Measurements from ENCODE around the gene ELP1. TPM values are rescaled to one million over a fixed set of nuclear protein-coding genes. Genes with fewer than 3 reads are reported as not detected.
"Not testable (repeated sequence)": the region's sequence is repeated elsewhere in the genome, so short reads cannot be mapped to it uniquely, and the experiment has no call there.

Gene ELP1
- total RNA-seq, 4 donors from 2014 or later: 31.3 to 37.8 (median 34.4) TPM

- H3K9me3 ChIP-seq: no peaks in the 10 kb centered on the region
- H3K27me3 ChIP-seq: no peaks in the 10 kb centered on the region
- WGBS, 2 donors: 67 to 77% methylated on average over 2 of the region's 2 CpGs
- H3K4me1 ChIP-seq: peaks cover 3 to 12% of the 10 kb centered on the region in 2 donors
- no peak for TF ChIP-seq POLR2A (IDR thresholded peaks at IDR 0.05)
- DNase-seq: no peak
- no peak overlapping the region for H3K4me3 ChIP-seq (replicated peaks in 1 of 3)
- intact Hi-C loops (cut with DNase I): no loop called here
- peaks cover 0 to 9% of the 10 kb centered on the region in 2 donors for H3K36me3 ChIP-seq
- no peak overlapping the region for H3K27ac ChIP-seq
Observed at GRCh38 chr9:108972626-108973209, 38.8 kb upstream of the ELP1 start.

DNA sequence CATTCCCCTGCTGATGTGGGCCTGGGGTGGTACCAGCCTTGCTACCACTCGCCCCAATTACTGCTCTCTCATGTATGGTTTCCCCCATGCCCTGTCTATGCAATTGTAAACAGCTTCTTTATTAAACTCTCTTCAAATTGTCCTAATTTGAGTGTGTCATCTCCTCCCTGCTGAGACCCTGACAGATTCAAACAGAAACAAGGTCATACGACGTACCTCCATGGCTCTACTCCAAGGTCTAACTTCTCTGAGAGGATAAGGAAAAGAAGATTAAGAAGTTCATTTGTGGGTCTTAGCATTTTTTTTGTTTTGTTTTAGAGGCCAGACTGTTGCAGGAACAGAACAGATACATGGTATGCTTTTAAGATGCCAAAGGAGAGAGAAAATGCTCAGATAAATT lies 38.3 kb upstream of the ELP1 start:
- WGBS, 2 donors: 92 to 94% methylated on average over 3 of the region's 3 CpGs
- Histone ChIP-seq H3K27me3 (no peaks in the 10 kb centered on the region), H3K27ac (no peak overlapping the region), H3K9me3 (no peaks in the 10 kb centered on the region), H3K4me3 (replicated peaks in 1 of 3) (no peak overlapping the region), H3K4me1 (peaks cover 3 to 12% of the 10 kb centered on the region in 2 donors), H3K36me3 (peaks cover 0 to 9% of the 10 kb centered on the region in 2 donors)
- intact Hi-C loops (cut with DNase I): no loop called here
- no peak for DNase-seq
- TF ChIP-seq, protein P1, sequence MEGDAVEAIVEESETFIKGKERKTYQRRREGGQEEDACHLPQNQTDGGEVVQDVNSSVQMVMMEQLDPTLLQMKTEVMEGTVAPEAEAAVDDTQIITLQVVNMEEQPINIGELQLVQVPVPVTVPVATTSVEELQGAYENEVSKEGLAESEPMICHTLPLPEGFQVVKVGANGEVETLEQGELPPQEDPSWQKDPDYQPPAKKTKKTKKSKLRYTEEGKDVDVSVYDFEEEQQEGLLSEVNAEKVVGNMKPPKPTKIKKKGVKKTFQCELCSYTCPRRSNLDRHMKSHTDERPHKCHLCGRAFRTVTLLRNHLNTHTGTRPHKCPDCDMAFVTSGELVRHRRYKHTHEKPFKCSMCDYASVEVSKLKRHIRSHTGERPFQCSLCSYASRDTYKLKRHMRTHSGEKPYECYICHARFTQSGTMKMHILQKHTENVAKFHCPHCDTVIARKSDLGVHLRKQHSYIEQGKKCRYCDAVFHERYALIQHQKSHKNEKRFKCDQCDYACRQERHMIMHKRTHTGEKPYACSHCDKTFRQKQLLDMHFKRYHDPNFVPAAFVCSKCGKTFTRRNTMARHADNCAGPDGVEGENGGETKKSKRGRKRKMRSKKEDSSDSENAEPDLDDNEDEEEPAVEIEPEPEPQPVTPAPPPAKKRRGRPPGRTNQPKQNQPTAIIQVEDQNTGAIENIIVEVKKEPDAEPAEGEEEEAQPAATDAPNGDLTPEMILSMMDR (IDR thresholded peaks at IDR 0.05): no peak
- no peak for TF ChIP-seq POLR2A (IDR thresholded peaks at IDR 0.05)

DNA sequence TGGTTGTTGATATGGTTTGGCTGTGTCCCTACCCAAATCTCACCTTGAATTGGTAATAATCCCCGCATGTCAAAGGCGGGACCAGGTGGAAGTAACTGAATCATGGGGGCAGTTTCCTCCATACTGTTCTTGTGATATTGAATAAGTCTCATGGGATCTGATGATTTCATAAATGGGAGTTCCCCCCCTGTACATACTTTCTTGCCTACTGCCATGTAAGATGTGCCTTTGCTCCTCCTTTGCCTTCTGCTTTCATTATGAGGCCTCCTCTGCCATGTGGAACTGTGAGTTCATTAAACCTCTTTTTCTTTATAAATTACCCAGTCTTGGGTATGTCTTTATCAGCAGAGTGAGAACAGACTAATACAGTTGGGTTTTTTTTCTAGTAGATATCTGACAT lies 37.5 kb upstream of the ELP1 start:
- peaks cover 3 to 12% of the 10 kb centered on the region in 2 donors for H3K4me1 ChIP-seq
- H3K36me3 ChIP-seq; H3K9me3 ChIP-seq; H3K4me3 ChIP-seq (replicated peaks in 1 of 3); DNase-seq; intact Hi-C loops (cut with DNase I); H3K27ac ChIP-seq; H3K27me3 ChIP-seq: not testable (repeated sequence)
- 96 to 97% methylated on average over 2 of the region's 2 CpGs for WGBS, 2 donors

GRCh38 chr9:108967916-108968315 lies 34.0 kb upstream of the ELP1 start:
- Histone ChIP-seq H3K27me3 (no peaks in the 10 kb centered on the region), H3K27ac (no peak overlapping the region), H3K4me3 (replicated peaks in 1 of 3) (no peak overlapping the region), H3K36me3 (peaks cover 3 to 14% of the 10 kb centered on the region in 2 donors), H3K9me3 (no peaks in the 10 kb centered on the region), H3K4me1 (peaks cover 3 to 12% of the 10 kb centered on the region in 2 donors)
- DNase-seq: no peak
- intact Hi-C loops (cut with DNase I): no loop called here
- TF ChIP-seq POLR2A (IDR thresholded peaks at IDR 0.05): no peak
- TF ChIP-seq, protein P1 (IDR thresholded peaks at IDR 0.05): no peak

DNA sequence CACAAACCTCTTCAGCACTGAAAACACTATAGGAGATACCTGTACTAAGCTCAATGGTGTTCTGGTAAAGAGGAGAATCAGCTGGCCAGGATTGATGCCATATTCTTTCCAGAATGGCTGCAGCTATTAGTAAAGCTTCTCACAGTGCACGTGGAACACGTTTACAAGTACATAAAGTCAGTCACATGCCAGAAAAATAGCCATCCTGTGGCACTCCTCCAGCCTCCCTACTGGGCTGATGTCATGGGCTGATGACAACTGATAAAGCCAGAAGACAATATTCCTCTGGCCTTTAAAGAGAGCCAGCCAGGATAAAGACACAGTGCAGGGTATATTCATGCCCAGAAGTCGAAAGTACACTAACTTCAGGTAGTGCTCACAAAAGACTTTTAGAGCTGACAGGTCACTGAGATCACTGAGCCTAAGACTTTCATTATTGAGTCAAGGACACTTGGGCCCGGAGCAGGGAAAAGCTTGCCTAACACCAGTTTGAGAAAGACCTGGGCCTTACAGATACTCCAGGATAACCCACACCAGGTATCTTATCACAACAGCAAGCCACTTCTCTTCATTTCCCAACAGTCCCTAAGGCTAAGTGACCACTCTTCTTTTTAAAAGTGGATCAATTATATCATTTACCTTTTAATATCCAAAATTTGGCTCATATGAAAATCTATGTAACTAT lies 29.7 kb upstream of the ELP1 start:
- Histone ChIP-seq H3K27me3 (no peaks in the 10 kb centered on the region), H3K9me3 (no peaks in the 10 kb centered on the region), H3K4me3 (replicated peaks in 1 of 3) (no peak overlapping the region), H3K36me3 (peaks cover 3 to 10% of the 10 kb centered on the region in 2 donors), H3K4me1 (peaks cover 15 to 22% of the 10 kb centered on the region in 2 donors), H3K27ac (peak overlapping the region; percentile 30 to 50 (median 39))
- intact Hi-C loops (cut with DNase I): no loop called here
- peak; percentile 33 to 34 for DNase-seq
- TF ChIP-seq POLR2A (IDR thresholded peaks at IDR 0.05): no peak
- TF ChIP-seq, protein P1 (IDR thresholded peaks at IDR 0.05): no peak
- 48 to 54% methylated on average over 4 of the region's 4 CpGs for WGBS, 2 donors

DNA sequence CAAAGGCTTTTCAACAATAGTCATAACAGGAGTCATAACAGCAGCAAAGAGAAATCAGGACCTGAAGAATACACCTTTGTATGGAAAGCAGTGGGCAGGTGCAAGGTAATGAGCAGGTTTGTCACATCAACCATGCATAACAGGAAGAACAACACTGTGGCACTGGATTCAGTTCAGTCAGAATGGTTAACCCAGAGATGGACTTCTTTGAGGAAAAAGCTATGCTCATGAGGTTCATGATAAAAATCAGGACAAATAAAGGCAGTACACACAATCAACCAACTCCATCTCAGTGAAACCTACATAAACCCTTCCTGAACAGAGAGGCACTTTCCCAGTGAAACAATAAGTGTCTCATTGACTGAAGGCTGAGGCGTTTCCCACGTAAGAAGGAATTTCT lies 27.2 kb upstream of the ELP1 start:
- H3K27ac ChIP-seq: peak overlapping the region; percentile 5 to 28 (median 10)
- intact Hi-C loops (cut with DNase I): no loop called here
- WGBS, 2 donors: 97 to 98% methylated on average over 2 of the region's 2 CpGs
- no peaks in the 10 kb centered on the region for H3K27me3 ChIP-seq
- H3K4me1 ChIP-seq: peaks cover 18 to 35% of the 10 kb centered on the region in 2 donors
- no peak for DNase-seq
- TF ChIP-seq POLR2A (IDR thresholded peaks at IDR 0.05): no peak
- TF ChIP-seq, protein P1 (IDR thresholded peaks at IDR 0.05): no peak
- H3K4me3 ChIP-seq (replicated peaks in 1 of 3): no peak overlapping the region
- H3K9me3 ChIP-seq: no peaks in the 10 kb centered on the region
- peaks cover 2 to 3% of the 10 kb centered on the region in 2 donors for H3K36me3 ChIP-seq
